HG02981 (cell line): ENCODE measurements around the gene FAM83C.
"Not testable (repeated sequence)": the region's sequence is repeated elsewhere in the genome, so short reads cannot be mapped to it uniquely, and the experiment has no call there.

Experiments used
- ATAC-seq: cut with Tn5 transposase; IDR thresholded peaks from one replicate; pipeline ENCODE4 v1.9.1; 2021; ENCODE audit warnings: mild to moderate bottlenecking, moderate library complexity; ENCODE audit not compliant: unreplicated experiment

Gene FAM83C

GRCh38 chr20:35318502-35319157, 26.4 kb upstream of the FAM83C start:
- no peak for ATAC-seq

DNA sequence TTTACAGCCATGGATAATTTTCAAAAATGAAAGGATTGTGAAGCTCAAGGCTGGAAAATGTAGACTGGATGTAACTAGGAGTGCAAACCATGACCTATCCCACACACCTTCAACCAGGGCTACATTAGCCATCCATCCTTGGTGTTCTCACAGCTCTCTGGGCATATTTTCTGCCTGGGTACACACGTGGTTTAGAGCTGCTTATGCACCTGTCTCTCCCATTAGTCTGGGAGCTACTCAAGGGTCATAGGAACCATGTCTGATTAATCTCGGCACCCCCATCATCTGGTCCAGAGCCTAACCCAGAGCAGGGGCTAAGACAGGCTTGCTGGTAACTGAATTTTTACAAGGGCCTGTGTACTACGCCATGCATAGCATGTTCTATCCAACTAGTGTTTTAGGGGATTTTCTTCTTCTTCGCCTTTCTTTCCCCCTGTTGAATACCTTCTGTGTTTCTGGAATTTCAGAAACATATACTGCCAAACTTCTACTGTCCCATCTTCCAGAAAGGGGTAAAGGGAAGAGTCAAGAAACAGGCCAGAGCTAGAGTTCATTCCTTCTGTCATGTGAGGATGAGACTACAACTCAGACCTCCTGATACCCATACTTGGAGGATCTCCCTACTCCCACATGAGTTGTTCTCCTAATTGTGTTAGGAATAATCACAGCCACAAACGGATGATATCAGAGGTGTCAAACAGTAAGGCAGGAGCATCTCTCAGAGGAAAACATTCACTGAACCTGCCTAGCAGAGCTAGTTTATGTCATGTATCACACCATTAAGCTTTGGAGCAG, 25.4 kb upstream of the FAM83C start:
- ATAC-seq, result no peak

DNA sequence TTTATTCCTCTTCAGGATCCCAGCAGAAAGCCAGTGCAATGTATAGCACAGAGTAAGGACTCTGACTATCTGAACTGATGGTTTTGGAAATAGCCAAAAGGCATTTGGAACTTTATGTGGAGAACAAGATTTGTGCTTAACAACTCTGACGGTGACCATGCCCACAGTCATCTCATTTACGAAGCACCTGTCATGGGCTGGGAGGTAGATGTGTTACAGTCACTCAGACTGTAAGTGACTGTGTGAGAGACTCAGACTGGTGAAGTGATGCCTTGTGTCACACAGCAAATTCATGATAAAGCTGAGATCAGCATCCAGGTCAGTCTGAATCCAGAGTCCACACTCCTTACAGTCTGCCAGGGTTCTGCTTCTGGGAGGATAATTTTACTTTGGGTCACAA, 23.9 kb upstream of the FAM83C start:
- ATAC-seq, result no peak

- not testable (repeated sequence) for ATAC-seq
These were observed 23.4 kb upstream of the FAM83C start for GRCh38 chr20:35315632-35316020.

GRCh38 chr20:35314816-35315631, 22.8 kb upstream of the FAM83C start:
- no peak for ATAC-seq

GRCh38 chr20:35312318-35312717, 20.1 kb upstream of the FAM83C start:
- no peak for ATAC-seq

GRCh38 chr20:35311822-35312221, 19.6 kb upstream of the FAM83C start:
- no peak for ATAC-seq

- ATAC-seq, result no peak
These were observed 19.2 kb upstream of the FAM83C start for GRCh38 chr20:35311409-35311808.

DNA sequence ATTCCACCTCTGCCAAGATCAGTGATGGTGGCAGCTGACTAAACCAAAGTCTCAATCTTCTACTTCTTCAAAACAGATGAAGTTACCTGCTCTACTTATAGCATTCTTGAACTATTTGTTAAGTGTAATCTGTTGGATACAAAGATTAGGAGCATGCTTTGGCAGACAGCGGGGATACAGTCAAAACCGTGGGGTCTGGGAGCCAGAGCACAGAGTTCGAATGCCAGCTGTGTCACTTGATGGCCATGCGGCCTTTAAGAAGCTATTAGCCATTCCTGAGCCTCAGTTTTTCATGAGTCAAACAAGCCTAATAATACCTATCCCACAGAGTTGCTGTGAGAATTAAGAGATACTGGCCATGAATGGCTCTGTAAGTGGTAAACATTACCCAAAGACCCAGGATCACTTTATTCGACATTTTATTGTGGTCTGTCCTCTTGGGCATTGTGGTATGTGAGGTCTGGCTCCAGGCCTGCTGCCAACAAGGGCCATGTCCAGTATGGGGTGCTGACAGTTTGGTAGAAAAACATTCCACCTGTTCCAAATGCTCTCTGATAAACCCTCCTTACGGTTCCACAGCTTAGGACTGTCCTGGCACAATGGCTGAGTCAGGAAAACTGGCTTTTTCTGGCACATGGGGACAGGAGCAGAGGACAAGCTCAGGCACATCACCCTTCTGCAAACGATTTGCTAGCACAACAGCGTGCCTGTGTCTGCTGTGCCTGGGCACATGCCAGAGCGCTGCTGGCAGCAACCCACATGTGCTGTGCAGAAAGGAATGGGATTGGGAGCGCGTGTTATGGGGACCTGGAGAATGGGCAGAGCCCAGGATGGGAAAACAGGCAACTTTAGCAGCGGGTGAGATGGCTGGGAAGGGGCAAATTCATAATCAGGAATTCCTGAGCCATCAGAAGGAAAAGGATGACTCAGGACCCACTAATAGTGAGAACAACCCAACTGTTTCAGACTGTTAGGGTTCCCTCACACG, 15.7 kb upstream of the FAM83C start:
- no peak for ATAC-seq

- ATAC-seq, result no peak
These were observed 14.8 kb upstream of the FAM83C start for GRCh38 chr20:35306931-35307517.

- ATAC-seq, result no peak
These were observed 13.7 kb upstream of the FAM83C start for GRCh38 chr20:35305682-35306556.

- no peak for ATAC-seq
These were observed 12.7 kb upstream of the FAM83C start for GRCh38 chr20:35304956-35305355.

- peak; percentile 60 for ATAC-seq
These were observed 11.7 kb upstream of the FAM83C start for GRCh38 chr20:35303735-35304491.

DNA sequence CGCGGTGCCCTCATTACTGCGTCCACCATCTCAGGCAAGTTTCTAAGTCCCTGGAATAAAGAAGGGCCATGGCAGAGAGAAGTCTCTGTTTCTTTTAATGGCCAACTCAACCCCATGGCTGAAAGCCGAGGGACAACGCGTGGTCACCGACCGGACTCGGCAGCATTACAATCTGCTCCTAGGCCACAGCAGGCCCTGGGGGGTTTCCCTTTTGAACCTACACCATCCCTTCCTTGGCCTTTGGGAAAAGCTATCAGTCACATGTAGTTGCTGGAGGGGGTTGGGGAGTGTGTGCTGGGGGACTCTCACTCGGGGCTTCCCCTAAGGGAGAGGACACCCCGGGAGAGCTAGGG, 11.1 kb upstream of the FAM83C start:
- ATAC-seq, result no peak

GRCh38 chr20:35302421-35303335, 10.5 kb upstream of the FAM83C start:
- ATAC-seq, result no peak

- ATAC-seq, result no peak
These were observed 9.2 kb upstream of the FAM83C start for GRCh38 chr20:35301426-35301825.

DNA sequence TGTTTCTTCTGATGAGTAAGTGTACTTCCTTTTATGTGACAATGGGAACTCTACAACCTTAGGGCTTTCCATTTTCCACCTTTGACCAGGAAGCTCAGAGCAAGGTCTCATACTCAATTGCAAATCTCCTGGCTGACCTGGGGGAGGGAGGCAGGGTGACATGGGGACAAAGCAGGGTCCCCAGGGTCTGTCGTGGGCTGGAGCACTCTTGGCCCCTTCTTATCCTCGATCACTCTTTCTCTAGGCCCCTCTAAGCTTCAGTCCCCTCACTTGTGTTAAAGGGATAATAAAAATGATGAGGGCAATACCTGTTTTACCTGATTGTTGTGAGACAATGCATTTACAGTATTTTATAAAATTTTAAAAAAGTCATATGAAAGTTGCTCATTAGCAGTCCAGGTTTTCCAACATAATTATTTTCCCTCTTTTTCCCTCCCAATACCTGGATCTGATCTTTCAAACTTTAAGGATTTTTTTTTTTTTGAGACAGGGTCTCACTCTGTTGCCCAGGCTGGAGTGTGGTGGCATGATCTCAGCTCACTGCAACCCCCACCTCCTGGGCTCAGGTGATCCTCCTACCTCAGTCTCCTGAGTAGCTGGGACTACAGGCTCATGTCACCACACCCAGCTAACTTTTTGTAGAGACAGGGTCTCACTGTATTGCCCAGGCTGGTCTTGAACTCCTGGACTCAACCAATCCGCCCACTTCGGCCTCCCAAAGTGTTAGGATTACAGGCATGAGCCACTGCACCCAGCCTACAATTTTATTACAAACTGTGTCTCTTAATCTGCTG, 8.4 kb upstream of the FAM83C start:
- ATAC-seq, result no peak
